HG03469 (cell line): ENCODE measurements around the gene SEC23B.
A peak's percentile ranks its signal among the peaks of the same experiment; 100 is the strongest.

Experiments
- ATAC-seq: cut with Tn5 transposase; IDR thresholded peaks from one replicate; pipeline ENCODE4 v1.9.1; 2021; ENCODE audit warnings: mild to moderate bottlenecking, moderate library complexity, moderate number of reproducible peaks; ENCODE audit not compliant: unreplicated experiment

Gene SEC23B

DNA sequence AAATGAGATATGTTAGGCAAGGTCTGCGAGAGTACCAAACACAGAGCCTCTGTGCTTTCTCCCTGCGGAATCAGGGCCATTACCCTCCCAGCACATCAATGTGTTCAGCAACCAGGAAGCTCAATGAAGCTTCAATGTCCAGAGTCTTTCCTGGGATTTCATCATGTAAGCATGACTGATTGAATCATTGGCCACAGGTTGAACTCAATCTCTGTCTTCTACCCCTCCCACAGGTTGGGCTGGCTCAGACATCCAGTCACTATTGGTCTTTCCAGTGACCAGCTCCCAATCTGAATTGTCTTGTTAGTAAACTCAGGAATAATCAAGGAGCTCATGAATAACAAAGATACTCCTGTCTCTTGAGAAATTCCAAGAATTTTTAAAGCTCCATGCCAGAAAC, 77.4 kb downstream of the SEC23B start:
- no peak for ATAC-seq

DNA sequence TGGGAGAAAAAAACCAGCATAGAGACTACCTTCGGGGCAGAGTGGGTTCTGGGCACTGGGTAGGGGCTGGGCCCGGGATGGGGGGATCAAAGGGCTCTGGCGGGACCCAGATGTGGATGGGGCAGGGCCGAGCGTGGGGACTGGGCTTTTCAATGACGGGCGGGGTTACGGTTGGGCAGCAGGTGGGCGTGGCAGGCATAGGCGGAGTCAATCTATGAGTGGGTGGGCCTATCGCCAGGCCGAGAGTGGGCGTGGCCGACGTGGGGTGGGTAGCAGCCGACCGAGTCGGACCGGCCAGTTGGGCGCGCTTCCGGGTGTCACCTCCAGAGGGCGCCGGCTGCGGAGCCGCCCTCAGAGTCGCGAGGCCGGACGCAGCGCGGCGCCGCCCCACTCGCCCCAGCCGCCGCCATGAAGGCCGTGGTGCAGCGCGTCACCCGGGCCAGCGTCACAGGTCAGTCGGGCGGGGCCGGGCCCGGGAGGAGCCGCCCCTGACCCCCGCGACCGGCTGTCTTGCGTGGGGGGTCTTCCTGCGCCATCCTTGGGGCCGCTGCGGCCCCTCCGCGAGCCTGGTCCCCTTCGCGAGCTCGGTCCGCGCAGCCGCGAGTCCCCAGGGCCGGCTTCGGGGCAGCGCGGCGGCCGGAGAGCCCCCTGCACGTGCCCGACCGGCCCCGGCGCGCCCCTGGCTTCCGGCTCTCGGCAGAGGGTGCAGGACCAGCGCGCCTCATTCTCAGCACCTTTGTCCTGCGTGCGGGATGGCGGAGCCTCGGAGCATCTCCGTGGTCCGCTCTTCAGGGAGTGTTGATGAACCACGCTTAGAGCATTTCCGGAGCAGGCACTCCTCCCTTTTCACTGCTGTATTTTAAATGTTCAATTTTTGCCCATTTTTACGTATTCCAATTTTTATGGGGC, 80.2 kb downstream of the SEC23B start, which contains the start of gene DTD1:
DTD1 (plus strand) TSS at position 390 of the 909 bp plus-strand sequence; CDS start at position 409, 19 bp downstream.
- ATAC-seq, result peak; percentile 84

DNA sequence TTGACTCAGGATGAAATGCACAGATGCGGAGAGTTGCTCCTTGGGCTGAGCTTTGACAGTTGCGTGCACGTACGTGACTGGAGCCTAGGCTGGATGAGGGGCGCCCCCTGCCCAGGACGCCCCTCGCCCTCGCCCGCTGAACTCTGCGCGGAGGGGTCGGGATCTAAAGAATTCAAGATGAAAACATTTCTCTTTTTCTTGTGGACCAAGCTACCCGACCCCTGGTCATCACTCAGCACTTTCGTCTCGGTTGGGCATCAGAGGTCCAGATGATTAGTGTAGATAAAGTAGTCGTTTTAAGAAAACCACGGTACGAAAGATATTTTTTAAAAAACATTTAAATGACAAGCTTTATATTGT, 80.8 kb downstream of the SEC23B start:
- no peak for ATAC-seq

DNA sequence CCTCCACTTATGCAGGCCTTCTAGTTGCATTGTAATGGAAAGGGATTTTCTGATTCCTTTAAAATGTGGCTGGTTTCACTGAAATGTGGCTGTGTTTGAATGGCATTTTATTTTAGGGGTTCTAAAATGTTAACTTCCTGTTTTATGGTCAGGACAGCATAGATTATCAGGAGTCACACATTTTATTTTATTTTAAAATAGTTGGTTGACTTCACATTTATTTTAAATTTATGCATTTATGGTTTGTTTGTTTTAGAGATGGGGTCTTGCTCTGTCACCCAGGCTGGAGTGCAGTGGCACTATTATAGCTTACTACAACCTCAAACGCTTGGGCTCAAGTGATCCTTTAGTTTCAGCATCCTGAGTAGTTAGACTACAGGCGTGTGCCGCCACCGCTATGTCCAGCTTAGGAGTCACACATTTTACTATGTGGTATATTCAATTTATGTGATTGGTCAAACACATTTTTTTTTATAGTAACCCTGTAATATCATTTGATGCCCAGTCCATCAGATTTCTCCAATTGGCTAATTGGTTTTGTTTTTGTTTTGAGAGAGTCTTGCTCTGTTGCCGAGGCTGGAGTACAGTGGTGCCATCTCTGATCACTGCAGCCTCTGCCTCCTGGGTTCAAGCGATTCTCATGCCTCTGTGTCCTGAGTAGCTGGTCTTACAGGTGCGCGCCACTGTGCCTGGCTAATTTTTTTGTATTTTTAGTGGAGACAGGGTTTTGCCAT, 82.4 kb downstream of the SEC23B start:
- no peak for ATAC-seq

DNA sequence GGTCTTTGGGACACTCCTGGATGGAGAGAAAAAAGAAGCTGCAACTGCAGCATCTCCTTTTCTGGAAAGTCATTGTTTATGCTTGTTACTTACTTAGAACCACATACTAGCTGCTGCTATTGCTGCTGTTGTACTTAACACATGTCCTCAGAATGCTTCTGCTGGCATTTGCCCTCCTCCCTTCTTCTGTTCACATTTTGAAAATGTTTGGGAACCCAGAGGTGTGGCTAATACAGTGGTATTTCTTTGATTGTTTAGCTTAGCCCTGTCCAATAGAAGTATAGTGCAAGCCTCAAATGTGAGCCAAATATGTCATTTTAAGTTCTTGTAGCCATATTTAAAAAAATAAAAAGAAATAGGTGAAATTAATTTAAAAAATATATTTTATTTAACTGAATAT, 88.5 kb downstream of the SEC23B start:
- no peak for ATAC-seq

DNA sequence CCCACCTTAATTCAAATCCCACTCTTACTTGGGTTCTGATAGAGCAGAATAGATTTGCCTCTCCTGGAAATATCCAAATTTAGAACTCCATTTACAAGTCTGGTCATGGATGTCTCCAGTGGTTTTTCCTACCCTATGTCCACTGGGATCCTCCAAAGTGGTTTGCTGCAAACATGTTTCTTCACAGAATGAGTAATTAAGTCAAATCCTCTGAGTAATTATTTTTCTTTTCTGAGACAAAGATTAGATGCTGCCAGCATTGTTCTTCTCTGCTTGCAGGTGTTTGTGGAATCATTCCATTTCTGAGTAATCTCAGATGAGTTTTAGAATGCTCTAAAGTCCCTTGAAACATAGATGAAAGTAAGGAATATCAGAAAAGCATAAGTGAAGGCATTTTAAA, 102.0 kb downstream of the SEC23B start:
- no peak for ATAC-seq
